ENCODE measurements around the gene OPTN.
"Not testable (repeated sequence)": the region's sequence is repeated elsewhere in the genome, so short reads cannot be mapped to it uniquely, and the experiment has no call there.

The OPTN gene

GRCh38 chr10:13099666-13100348, at the start of gene OPTN:
Gene OPTN (plus strand): TSS chr10:13100163. CDS start chr10:13109123, 8,960 bp downstream.
- DNase-seq = peak; percentile 85

DNA sequence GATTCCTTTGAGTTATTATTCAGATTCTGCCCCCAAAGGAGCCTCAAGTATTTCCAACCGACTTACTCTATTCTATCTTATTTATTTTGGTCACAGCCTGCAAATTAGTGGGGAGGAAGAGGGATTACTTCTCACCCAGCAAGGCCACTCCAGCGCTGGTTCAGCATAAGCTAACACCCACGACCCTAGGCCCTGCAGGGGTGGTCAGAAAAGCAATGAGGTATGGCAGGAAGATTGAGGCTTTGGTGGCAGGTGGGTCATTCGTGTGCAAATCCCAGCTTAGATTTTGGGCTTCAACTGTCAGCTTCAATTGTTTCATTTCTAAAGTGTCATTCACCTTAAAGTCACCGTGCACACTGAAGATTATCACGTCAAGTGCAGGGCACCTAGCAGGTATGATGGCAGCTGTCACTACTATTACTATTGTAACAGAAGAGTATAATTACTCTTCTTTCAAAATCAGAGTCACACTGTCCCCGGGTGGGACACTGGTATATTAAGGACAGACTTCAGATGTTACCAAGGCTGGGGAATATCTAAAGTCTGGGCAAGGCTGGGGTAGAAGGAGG, 48.8 kb upstream of the OPTN start:
- no peak for DNase-seq

GRCh38 chr10:13053208-13053607, 46.8 kb upstream of the OPTN start:
- DNase-seq = not testable (repeated sequence)

DNA sequence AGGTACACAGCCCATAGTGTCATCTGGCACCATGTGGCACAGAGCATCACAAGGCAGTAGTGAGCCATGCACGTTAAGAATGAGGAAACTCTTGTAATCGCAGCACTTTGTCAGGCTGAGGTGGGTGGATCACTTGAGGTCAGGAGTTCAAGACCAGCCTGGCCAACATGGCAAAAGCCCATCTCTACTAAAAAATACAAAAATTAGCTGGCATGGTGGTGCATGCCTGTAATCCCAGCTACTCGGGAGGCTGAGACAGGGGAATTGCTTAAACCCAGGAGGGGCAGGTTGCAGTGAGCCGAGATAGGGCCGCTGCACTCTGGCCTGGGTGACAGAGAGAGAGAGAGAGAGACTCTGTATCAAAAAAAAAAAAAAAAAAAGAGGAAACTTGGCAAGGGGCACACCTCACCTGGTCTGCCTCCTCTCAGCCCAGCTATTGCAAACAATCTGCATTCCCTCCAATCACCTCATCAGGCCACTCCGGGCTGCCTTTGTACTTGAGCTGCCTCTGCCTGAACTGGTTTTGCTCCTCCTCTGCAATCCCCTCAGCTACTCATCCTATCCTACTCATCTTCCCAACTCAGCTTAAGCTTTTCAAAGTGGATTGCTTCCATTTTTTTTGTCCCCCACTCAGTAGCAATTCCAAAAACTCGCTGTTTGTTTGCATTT, 46.0 kb upstream of the OPTN start:
- no peak for DNase-seq

- DNase-seq = no peak
Measured at GRCh38 chr10:13054844-13055243, 45.1 kb upstream of the OPTN start.

DNA sequence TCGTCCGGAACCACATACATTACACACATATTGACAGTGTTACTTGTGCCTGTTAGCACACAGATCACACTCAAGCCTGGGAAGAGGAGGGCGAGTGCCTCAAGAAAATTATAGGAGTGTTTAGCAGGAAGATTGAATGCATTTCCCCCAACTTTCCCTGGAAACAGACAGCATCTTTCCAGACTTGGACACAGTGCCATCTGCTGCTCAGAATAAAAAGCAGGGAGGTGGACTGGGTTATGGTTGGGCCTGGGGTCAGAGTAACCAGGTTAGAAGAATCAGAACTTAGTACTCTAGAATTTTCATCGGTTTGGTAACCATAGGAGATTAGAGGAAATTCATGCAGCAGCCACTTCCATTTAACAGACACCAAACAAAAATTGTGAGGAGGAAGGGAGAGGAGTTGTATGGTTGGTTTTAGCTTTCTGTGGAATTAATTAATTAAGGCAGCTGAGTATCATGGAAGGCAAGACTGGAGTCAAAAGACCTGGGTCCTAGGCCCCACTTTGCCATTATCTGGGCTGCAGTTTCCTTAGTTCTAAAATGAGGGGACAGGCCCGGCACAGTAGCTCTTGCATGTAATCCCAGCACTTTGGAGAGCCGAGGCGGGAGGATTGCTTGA, 43.4 kb upstream of the OPTN start:
- DNase-seq = no peak

DNA sequence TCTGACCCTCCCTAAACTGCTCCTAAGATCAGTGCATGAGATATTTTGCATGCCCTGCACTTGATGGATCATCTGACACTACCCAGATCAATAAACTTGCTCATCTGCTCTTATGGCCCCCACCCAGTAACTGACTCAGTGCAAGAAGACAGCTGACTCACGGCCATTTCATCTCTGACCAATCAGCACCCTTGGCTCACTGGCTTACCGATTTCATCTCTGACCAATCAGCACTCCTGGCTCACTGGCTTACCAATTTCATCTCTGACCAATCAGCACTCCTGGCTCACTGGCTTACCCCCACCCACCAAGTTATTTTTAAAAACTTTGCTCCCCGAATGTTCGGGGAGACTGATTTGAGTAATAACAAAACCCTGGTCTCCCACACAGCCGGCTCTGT, 37.2 kb upstream of the OPTN start:
- DNase-seq = peak; percentile 2

DNA sequence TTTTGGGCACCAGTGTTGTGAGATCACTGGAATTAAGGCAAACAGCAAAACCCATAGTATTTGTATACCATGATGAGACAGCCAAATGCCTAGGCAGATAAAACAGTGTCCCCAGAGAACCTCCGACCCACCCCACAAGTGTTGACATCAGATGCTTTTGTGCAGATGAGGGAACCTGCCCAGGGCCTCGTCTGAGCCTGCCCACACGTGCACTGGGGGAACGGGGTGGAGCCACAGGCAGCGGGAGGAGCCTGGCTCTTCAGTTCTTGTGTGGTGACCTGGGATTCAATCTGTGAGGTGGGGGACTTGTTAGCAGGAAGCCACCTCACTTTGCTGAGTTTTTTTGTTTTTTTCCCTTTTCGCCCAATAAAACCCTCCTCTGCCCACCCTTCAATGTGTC, 33.4 kb upstream of the OPTN start:
- no peak for DNase-seq

DNA sequence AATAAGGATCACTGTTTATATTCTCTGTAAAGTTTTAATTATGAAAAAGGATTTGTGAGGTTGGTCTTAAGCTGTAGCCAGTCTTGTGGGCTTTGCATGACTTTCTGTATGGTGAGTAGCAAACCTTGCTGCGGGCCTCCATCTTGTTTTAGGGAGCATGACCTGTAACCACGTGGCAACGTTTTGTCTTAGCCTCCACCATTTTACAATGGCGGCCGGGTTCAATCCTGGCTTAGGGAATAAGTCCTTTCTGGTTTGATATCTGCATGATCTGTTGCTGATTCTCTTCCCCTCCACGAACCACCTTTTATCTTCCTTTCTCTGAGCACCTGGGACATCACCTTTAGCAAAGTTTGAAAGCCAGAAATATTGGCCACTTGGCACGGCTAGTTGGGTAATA, 32.5 kb upstream of the OPTN start:
- DNase-seq = no peak

GRCh38 chr10:13068071-13068470, 31.9 kb upstream of the OPTN start:
- no peak for DNase-seq

DNA sequence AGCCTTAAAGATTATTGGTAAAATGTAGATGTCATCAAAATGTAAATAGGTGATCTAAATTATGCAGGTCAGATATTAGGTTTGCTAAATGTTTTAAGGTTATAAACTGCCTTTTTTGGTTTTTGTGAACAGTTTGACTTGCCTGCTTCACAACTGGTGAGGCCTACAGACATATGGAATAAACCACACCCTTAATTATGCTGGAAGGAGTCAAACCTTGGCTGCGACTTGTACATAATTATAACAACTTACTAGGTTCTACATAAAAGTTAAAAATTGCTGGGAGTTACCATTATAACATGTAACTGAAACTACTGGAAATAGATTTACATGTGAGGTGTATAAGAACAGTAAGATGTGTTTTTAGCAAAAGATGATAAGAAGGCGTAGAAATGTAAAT, 31.5 kb upstream of the OPTN start:
- DNase-seq = no peak

GRCh38 chr10:13072339-13072738, 27.6 kb upstream of the OPTN start:
- DNase-seq = no peak

DNA sequence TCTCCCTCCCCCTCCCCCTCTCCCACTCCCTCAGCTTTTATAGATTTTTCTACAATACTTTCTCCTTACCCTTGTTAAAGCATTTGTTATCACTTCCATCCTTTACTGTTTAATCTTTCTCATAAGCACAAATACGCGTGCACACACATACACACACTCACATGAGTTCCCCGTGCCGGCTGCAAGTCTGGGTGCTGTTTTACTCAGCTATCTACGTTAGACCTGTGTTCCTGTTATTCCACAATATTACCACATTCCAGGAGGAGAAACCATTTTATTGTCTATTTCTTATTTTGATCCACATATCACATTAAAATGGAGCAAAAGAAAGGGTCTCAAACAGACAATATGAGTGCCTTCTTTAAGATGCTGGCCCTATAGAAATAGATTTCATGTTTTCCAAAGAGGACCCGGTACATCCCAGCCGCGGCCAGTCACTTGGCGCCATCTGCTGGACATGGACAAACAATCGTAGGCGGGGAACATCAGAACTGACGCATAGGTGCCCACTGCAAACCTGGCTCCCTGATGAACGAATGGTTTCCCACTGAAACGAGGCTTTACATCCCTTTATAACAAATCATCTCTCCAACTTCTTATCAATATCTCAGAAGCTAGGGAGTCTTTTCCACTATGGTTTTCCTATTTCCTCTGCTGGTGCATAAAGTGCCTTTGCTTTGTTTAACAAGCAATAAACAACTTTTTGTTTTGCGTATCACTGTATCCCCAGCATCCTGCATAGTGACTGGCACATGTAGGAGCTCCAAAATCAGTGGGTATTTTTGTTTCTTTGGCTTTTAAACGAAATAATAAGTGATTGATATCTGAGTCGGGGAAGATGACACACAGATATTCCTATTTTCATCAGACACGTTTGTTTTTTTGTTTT, 25.2 kb upstream of the OPTN start:
- DNase-seq = peak; percentile 77

GRCh38 chr10:13078912-13079775, 20.8 kb upstream of the OPTN start:
- no peak for DNase-seq

DNA sequence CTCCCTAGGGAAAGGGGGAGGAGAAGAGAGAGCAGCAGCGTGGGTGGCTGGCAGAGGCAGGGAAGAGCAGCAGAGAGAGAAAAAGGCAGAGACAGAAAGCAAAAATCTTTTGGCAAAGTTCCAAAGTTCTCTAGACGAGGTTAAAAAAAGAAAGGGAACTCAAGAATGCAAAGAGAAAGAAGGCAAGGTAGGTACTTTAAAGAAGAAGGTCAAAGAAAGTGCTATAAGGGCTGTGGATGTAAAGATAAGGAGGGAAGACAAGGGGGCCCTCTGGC, 20.2 kb upstream of the OPTN start:
- DNase-seq = no peak

DNA sequence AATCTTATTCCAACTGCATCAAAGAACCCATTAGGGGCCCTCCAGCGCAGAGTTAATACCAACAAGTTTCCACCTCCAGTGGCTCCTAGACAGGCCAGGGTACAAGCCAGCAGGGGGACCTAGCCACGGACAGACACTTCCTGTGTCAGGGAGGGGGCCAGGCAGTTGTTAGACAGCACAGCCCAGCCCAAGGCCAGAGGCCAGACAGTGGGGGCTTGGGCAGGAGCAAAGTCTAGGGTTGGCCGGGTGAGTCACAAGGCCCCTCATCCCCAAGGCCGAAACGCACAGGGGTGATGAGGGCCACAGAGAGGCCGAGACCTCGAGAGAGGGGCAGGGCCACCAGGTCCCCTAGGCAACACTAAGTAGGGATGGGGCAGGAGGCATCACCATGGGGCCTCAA, 19.3 kb upstream of the OPTN start:
- no peak for DNase-seq

DNA sequence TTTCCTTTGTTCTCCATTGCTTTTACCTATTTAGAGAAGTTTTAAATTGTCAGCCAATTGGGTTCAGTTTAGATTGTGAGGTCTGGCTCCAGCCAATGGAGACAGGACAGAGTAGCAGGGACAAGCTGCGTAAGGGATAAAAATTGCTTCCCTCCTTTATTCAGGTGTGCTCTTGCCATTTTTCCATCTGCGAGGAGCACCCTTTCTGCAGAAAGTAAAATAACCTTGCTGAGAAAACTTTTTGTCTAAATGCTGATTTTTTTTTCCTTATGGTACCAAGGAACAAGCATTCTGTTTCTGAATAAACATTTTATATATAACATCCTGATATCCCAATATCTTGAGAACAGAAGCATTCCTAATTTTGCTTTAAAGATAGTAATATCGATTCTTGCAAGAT, 16.3 kb upstream of the OPTN start:
- DNase-seq = not testable (repeated sequence)

DNA sequence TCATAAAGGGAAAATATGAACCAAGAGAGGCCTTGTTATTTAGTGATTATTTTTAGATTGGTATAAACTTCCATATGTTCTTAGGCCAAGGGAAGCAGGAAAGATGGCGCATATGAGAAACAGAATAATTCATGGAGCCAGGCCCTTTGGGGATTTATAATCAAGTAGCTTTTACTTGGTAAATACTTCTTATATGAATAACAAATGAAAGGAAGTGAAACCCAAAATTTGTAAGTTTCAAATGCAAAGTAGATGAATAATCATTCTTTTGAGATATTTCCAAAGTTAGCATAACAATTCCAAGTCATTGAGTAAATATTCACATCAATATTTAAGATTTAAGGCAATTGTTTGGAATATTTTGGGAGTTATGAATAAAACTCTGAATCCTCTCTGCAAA, 13.9 kb upstream of the OPTN start:
- DNase-seq = no peak

DNA sequence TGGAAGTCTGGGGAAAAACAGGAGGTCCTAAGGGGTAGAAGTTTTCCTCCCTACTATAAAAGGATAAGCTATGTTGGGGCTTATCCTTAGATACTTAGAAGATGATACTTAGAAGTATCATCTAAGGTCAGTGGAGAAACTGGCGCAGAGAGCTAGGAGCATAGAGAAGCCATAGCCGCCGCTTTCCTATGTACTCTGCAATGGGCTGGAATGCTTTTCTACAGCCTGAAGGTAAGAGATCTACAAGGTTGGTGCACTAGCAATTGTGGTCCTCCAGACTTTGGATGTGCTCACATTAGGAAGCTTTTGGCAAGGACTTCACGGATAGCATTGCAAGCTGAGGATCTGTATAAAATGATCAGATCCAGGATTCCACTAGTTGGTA, 12.4 kb upstream of the OPTN start:
- no peak for DNase-seq

DNA sequence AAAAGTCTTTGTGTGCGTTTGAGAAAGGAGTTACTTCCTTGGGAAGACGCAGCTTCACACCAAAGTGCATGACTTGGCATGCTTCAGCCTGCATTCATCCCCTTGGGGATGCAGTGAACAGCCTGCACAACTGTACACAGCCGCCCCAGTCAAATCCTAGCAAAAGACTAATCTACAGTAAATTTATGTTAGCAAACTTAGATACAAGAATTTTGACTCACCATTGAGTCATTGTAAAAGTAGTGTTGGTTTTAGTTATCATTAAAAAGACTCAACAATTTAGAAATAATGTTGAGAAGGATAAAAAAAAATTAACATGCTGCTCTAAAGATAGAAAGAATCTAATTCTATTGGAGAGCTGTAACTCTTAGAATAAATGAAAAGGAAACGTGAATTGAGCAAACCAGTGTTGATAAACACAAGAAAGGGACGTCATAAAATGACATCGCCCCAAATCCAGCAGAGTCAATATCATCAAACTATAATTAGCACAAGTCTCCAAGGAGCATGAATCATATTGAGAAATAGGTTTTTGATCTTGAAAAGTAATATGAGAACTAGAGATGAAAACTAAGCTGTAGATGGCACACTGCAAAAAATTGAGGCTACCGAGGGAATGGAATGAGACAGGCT, 11.9 kb upstream of the OPTN start:
- DNase-seq = peak; percentile 60

DNA sequence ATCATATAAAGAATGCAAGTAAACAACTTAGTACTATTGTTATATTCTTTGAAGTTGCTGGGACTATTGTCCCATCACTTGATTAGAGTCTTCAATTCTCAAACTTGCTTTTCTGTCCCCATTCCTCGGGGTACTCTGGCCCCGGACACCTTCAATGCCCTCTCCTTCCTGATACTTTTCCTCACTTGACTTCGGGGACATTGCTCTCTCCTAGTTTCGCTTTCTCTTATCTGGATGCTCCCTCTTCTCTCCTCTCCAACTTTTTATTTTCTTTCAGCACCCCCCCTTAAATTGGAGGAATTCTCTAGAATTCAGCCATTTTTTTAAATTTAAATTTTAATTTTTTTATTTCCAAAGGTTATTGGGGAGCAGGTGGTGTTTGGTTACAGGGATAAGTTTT, 10.6 kb upstream of the OPTN start:
- no peak for DNase-seq

DNA sequence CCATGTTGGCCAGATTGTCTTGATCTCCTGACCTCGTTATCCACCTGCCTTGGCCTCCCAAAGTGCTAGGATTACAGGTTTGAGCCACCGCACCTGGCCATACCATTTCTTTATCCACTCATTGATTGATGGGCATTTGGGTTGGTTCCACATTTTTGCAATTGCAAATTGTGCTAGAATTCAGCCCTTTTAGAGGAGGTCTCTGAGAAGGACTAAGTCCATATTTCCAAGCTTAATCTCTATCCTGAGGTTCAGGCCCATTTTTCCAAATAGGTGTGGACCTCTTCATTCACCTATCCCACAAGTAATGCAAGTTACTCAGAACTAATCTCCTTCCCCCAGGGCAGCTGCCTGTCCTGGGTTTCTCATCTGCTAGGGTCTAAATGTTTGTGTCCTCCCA, 9.7 kb upstream of the OPTN start:
- no peak for DNase-seq

All from activated CD4-positive, alpha-beta T cell treated with anti-CD3 and anti-CD28 coated beads, Interleukin-2, Interleukin-6, amounts not matched to agents 100 ng/mL and 50 ng/mL, durations not matched to agents 16 hours and 8 hours (primary cell).